HepG2 (cell line): Measurements from ENCODE around the gene DOK7. TPM values are rescaled to one million over a fixed set of nuclear protein-coding genes. Genes with fewer than 3 reads are reported as not detected.

ENCODE experiments used
- ATAC-seq: fragments of 200-7000 bp; cut with Tn5 transposase; 3 replicates; pipeline ENCODE4 v1.9.1; 2020; ENCODE audit warnings: mild to moderate bottlenecking, moderate library complexity
- BruUV-seq: library from RNA; stranded (reverse); fragments of 400-500 nt; replicated peaks from 2 replicates; lab custom pipeline; 2021; lab: Mats Ljungman, UMichigan
- CTCF ChIA-PET: fragments of 300-600 bp; formaldehyde crosslinking; extraction: SDS; loops from one replicate; lab custom pipeline; 2021; ENCODE audit warnings: low total read pairs, inconsistent platforms, low intra/inter-chr PET ratio; lab: Yijun Ruan, JAX
- POLR2A ChIA-PET: fragments of 350-600 bp; sonication (Branson Sonifier 250); formaldehyde crosslinking; loops from one replicate; lab custom pipeline; 2020; ENCODE audit warnings: antibody characterized with exemption, inconsistent platforms; lab: Yijun Ruan, JAX
- DNase-seq: peaks from one replicate; pipeline ENCODE4 v3.0.0-alpha.2; 2015; ENCODE audit warnings: low spot score
- FAIRE-seq: peaks from 3 replicates; lab custom pipeline; 2011; peaks lifted over from hg19 to GRCh38; lab: Jason Lieb, UNC
- H2AFZ ChIP-seq: one replicate; pipeline ENCODE4 v1.6.1; 2011; ENCODE audit warnings: low read length, inconsistent platforms
- H3K27ac ChIP-seq: fragments of 300-600 bp; 3 replicates; pipeline ENCODE4 v1.8.0; 2011; ENCODE audit warnings: mixed run types, mild to moderate bottlenecking, mixed read lengths, low read length, inconsistent platforms; ENCODE audit not compliant: insufficient read depth; ENCODE audit errors: extremely low read length
- H3K27me3 ChIP-seq, 2 experiments: fragments of 200-600 bp in 1 of 2; 2 replicates in 1 of 2; 3 replicates in 1 of 2; pipeline versions ENCODE4 v1.6.0 to v1.8.0; 2011; ENCODE audit warnings: low read length in 2 of 2, mild to moderate bottlenecking in 2 of 2, moderate library complexity in 2 of 2, inconsistent platforms in 1 of 2; ENCODE audit not compliant: insufficient read depth in 2 of 2, control insufficient read depth in 1 of 2
- H3K36me3 ChIP-seq, 2 experiments: fragments of 200-600 bp in 1 of 2; replicated peaks in 1 of 2; 2 replicates in 1 of 2; 3 replicates in 1 of 2; pipeline versions ENCODE4 v1.5.1 to v1.8.0; 2011; ENCODE audit warnings: low read length in 2 of 2, inconsistent platforms in 1 of 2; ENCODE audit not compliant: insufficient read depth in 2 of 2, control insufficient read depth in 1 of 2
- H3K4me1 ChIP-seq: 2 replicates; pipeline ENCODE4 v1.5.1; 2012; ENCODE audit warnings: low read length, inconsistent platforms; ENCODE audit not compliant: insufficient read depth
- H3K4me2 ChIP-seq: 2 replicates; pipeline ENCODE4 v1.6.0; 2011; ENCODE audit warnings: low read depth, low read length, inconsistent platforms
- H3K4me3 ChIP-seq, 3 experiments: fragments of 200-600 bp in 1 of 3; sonication (generic), shearing (Covaris generic) in 1 of 3; replicated peaks in 1 of 3; 2 replicates each; pipeline ENCODE4 v1.5.1; 2011 to 2016; ENCODE audit warnings: low read length in 3 of 3, inconsistent platforms in 2 of 3, low read depth in 2 of 3, mild to moderate bottlenecking in 2 of 3, control low read depth in 1 of 3, mixed read lengths in 1 of 3; ENCODE audit not compliant: insufficient read depth in 1 of 3
- H3K79me2 ChIP-seq: one replicate; pipeline ENCODE4 v1.6.1; 2011; ENCODE audit warnings: low read length, inconsistent platforms; ENCODE audit not compliant: insufficient read depth
- H3K9ac ChIP-seq: 2 replicates; pipeline ENCODE4 v1.6.0; 2011; ENCODE audit warnings: mild to moderate bottlenecking, low read depth, low read length, inconsistent platforms; ENCODE audit not compliant: insufficient read depth
- H3K9me3 ChIP-seq: 2 replicates; pipeline ENCODE4 v1.5.1; 2012; ENCODE audit warnings: mild to moderate bottlenecking, low read length
- H4K20me1 ChIP-seq: 2 replicates; pipeline ENCODE4 v1.6.0; 2011; ENCODE audit warnings: inconsistent platforms, mild to moderate bottlenecking, low read length, moderate library complexity; ENCODE audit not compliant: insufficient read depth
- HMG20B ChIP-seq: conservative IDR thresholded peaks from 2 replicates; pipeline ENCODE4 v1.6.1; 2016; ENCODE audit warnings: missing genetic modification reagents, missing compliant biosample characterization
- JUNB ChIP-seq: sonication (generic); formaldehyde crosslinking; IDR thresholded peaks from 2 replicates; pipeline ENCODE4 v1.8.0; 2022; ENCODE audit warnings: missing genetic modification reagents, mild to moderate bottlenecking, borderline replicate concordance
- NFYC ChIP-seq: IDR thresholded peaks from 2 replicates; pipeline ENCODE4 v1.6.1; 2016; ENCODE audit warnings: missing genetic modification reagents, missing compliant biosample characterization
- RFXANK ChIP-seq: IDR thresholded peaks from 2 replicates; pipeline ENCODE4 v1.6.1; 2016
- ZBTB34 ChIP-seq: sonication (generic); formaldehyde crosslinking; IDR thresholded peaks from 2 replicates; pipeline ENCODE4 v1.8.0; 2022; ENCODE audit warnings: mild to moderate bottlenecking, missing genetic modification reagents
- ZC3H4 ChIP-seq: sonication (generic); formaldehyde crosslinking; IDR thresholded peaks from 2 replicates; pipeline ENCODE4 v1.4.0; 2020; ENCODE audit warnings: missing genetic modification reagents, borderline replicate concordance
- WGBS: methylation state at CpG from one replicate; pipeline ENCODE4 v1.1.6; 2017; ENCODE audit warnings: low lambda C conversion rate; 5-methylcytosine and 5-hydroxymethylcytosine counted together
- in situ Hi-C: cut with HindIII; loops from 2 replicates; pipeline ENCODE4 v1.10.0; 2017; ENCODE audit warnings: low pct_unique_long_range_greater_than_20kb; ENCODE audit not compliant: extremely low pct_ligation_motif_present
- intact Hi-C: fragments of 100-400 bp; cut with micrococcal nuclease; formaldehyde crosslinking; loops from one replicate; pipeline ENCODE4 v1.10.0; 2022; ENCODE audit not compliant: unreplicated experiment
- polyA plus RNA-seq, 8 experiments: library from polyadenylated mRNA; depleted of rRNA in 3 of 8; stranded (reverse) in 7 of 8; unstranded in 1 of 8; fragments of >200 nt; fragmentation: Illumina TruSeq in 4 of 8; extraction: Trizol in 4 of 8; gene quantifications; 2 replicates each; pipeline versions ENCODE4 v1.2.1 to v1.2.3, GENCODE V29; 2011 to 2016; ENCODE audit warnings: low read depth in 4 of 8, missing spikeins in 1 of 8, mixed read lengths in 1 of 8; ENCODE audit not compliant: insufficient read depth in 1 of 8
- total RNA-seq, 5 experiments: library from RNA; depleted of rRNA; stranded (reverse); fragments of >200 nt; fragmentation: Illumina TruSeq; extraction: Trizol; gene quantifications; 2 replicates each; pipeline ENCODE4 v1.2.3, GENCODE V29; 2016; ENCODE audit warnings: low read depth in 1 of 5
- TF ChIP-seq, protein P1 (sequence below): sonication (generic); formaldehyde crosslinking; IDR thresholded peaks from 2 replicates; pipeline ENCODE4 v1.5.0; 2020; ENCODE audit warnings: mild to moderate bottlenecking, missing genetic modification reagents

Gene DOK7
- total and polyA plus RNA-seq, 2 of the 13 experiments (the other 11 are each of a cell fraction or from before 2014, with no cell fraction given), result 0.03 to 0.07 TPM

DNA sequence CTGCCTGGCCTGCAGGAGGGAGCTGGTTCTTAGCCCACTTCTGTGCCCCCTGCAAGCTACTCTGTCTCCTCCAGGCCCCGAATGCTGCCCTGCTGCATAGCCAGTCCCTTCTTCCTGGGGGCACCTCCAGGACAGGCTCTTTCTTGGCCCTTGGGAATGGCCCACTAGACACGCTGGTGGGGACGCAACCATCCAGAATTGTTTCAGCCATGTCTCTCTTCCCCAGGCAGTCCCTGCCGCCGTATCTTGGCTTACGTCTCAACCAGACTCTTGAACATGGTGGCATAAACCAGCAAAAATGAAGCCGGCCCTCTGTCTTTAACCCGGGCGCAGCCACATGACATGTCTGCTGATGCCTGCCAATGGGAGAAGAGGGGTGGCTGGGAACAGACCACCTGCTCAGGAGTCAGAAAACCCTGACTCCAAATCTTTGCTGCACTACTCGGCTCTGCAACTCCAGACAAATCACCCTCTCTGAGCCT, 60.1 kb downstream of the DOK7 start:
- TF ChIP-seq JUNB (CRISPR knock-in tag), result no peak
- WGBS, result 94% methylated on average over 10 of the region's 10 CpGs
- peaks cover 43 to 66% of the 10 kb centered on the region in 2 experiments for H3K36me3 ChIP-seq
- CTCF ChIA-PET, result no interaction called here
- in situ Hi-C loops, result no loop called here
- no peaks in the 10 kb centered on the region; the same call in 1 of the 2 replicates for H4K20me1 ChIP-seq
- no peak overlapping the region for H3K27ac ChIP-seq
- FAIRE-seq (no peak), DNase-seq (no peak), ATAC-seq (no peak)
- no peak overlapping the region for H3K4me2 ChIP-seq
- H3K9me3 ChIP-seq, result no peaks in the 10 kb centered on the region
- H3K4me3 ChIP-seq, result no peak overlapping the region
- POLR2A ChIA-PET, result no interaction called here
- BruUV-seq, result no TSS peak
- H3K79me2 ChIP-seq, result peaks cover 8% of the 10 kb centered on the region
- no peak overlapping the region for H2AFZ ChIP-seq
- H3K9ac ChIP-seq, result no peak overlapping the region
- H3K4me1 ChIP-seq, result no peaks in the 10 kb centered on the region
- intact Hi-C loops, result no loop called here
- no peaks in the 10 kb centered on the region for H3K27me3 ChIP-seq

DNA sequence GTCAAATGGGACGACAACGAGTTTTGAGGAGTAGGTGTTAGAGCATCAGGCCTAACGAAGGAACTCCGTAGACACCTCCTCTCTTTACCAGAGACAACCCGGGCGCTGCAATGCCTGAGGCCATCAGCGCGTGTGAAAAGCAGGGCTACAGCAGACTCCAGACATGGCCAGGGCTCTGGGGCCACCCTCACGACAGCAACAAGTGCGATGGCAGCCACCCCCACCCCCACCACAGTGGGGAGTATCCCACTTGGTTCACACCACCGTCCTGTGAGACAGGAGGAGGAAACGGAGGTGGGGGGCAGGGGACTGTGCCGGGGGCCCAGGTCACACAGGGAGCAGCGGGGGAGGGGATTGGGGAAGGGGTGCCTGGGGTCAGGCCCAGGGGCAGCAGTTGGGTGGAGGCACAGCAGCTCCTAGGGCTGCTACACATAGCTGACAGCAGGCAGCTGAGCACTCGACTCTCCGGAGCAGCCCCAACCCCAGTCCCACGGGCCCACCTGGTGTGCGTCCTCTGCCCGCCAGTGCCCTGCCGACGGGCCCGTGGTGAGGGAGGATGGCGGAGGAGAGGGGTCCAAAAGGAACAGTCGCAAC, 60.6 kb downstream of the DOK7 start:
- POLR2A ChIA-PET, result no interaction called here
- CTCF ChIA-PET, result no interaction called here
- intact Hi-C loops, result no loop called here
- Histone ChIP-seq H2AFZ (no peak overlapping the region), H3K4me3 (no peak overlapping the region), H3K79me2 (peaks cover 13% of the 10 kb centered on the region), H3K27me3 (no peaks in the 10 kb centered on the region), H3K36me3 (peaks cover 45 to 68% of the 10 kb centered on the region in 2 experiments), H3K27ac (no peak overlapping the region), H3K9ac (no peak overlapping the region), H3K4me1 (no peaks in the 10 kb centered on the region), H3K4me2 (no peak overlapping the region), H3K9me3 (no peaks in the 10 kb centered on the region), H4K20me1 (no peaks in the 10 kb centered on the region; the same call in 1 of the 2 replicates)
- in situ Hi-C loops, result no loop called here
- FAIRE-seq, result no peak
- 98% methylated on average over 18 of the region's 24 CpGs for WGBS
- BruUV-seq, result no TSS peak
- no peak for DNase-seq
- no peak for ATAC-seq
- TF ChIP-seq ZC3H4 (CRISPR knock-in tag) (no peak), NFYC (CRISPR knock-in tag) (no peak), HMG20B (CRISPR knock-in tag) (no peak), RFXANK (CRISPR knock-in tag) (no peak), ZBTB34 (CRISPR knock-in tag) (no peak)
- TF ChIP-seq, protein P1, sequence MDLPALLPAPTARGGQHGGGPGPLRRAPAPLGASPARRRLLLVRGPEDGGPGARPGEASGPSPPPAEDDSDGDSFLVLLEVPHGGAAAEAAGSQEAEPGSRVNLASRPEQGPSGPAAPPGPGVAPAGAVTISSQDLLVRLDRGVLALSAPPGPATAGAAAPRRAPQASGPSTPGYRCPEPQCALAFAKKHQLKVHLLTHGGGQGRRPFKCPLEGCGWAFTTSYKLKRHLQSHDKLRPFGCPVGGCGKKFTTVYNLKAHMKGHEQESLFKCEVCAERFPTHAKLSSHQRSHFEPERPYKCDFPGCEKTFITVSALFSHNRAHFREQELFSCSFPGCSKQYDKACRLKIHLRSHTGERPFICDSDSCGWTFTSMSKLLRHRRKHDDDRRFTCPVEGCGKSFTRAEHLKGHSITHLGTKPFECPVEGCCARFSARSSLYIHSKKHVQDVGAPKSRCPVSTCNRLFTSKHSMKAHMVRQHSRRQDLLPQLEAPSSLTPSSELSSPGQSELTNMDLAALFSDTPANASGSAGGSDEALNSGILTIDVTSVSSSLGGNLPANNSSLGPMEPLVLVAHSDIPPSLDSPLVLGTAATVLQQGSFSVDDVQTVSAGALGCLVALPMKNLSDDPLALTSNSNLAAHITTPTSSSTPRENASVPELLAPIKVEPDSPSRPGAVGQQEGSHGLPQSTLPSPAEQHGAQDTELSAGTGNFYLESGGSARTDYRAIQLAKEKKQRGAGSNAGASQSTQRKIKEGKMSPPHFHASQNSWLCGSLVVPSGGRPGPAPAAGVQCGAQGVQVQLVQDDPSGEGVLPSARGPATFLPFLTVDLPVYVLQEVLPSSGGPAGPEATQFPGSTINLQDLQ (CRISPR knock-in tag), result no peak
